GM06990 (cell line): ENCODE measurements around the gene SRSF5.

Source experiments
- DNase-seq: peaks from one replicate; pipeline ENCODE4 v3.0.0-alpha.2; 2011; ENCODE audit not compliant: insufficient read length; ENCODE audit errors: extremely low read depth
- H3K27me3 ChIP-seq: replicated peaks from 2 replicates; pipeline ENCODE4 v1.6.0; 2011; ENCODE audit warnings: low read length; ENCODE audit not compliant: control insufficient read depth, insufficient read depth
- H3K36me3 ChIP-seq: 2 replicates; pipeline ENCODE4 v1.5.1; 2011; ENCODE audit warnings: low read length; ENCODE audit not compliant: control insufficient read depth, insufficient read depth
- H3K4me3 ChIP-seq: replicated peaks from 2 replicates; pipeline ENCODE4 v1.5.1; 2011; ENCODE audit warnings: low read depth, mild to moderate bottlenecking, control low read depth, low read length
- TF ChIP-seq, protein P1 (sequence below): IDR thresholded peaks from 2 replicates; pipeline ENCODE4 v1.5.1; 2011; ENCODE audit warnings: low read length, control low read depth, mild to moderate bottlenecking, inconsistent platforms; ENCODE audit not compliant: insufficient read depth, poor library complexity, severe bottlenecking

SRSF5 gene

DNA sequence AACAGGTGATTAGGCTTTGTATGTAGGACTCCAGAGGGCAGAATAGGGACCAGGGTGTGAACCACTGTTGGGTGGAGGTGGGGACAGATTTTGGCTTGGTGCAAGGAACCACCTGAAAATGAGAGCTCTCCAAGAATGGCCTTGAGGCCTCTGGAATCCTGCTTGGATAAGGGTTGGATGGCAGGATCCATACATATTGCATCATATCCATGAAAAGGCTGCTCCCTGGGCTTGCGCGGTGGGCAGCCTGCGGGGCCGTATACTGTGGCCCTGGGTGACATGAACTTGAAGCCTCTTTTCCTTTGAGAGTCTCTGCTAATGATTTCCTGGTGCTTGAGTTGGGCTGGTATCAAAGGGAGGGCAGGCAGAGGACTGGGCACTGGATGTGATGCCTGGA, 31.4 kb downstream of the SRSF5 start:
- DNase-seq = no peak
- TF ChIP-seq, protein P1, sequence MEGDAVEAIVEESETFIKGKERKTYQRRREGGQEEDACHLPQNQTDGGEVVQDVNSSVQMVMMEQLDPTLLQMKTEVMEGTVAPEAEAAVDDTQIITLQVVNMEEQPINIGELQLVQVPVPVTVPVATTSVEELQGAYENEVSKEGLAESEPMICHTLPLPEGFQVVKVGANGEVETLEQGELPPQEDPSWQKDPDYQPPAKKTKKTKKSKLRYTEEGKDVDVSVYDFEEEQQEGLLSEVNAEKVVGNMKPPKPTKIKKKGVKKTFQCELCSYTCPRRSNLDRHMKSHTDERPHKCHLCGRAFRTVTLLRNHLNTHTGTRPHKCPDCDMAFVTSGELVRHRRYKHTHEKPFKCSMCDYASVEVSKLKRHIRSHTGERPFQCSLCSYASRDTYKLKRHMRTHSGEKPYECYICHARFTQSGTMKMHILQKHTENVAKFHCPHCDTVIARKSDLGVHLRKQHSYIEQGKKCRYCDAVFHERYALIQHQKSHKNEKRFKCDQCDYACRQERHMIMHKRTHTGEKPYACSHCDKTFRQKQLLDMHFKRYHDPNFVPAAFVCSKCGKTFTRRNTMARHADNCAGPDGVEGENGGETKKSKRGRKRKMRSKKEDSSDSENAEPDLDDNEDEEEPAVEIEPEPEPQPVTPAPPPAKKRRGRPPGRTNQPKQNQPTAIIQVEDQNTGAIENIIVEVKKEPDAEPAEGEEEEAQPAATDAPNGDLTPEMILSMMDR = no peak
- Histone ChIP-seq H3K4me3 (no peak overlapping the region), H3K27me3 (no peaks in the 10 kb centered on the region), H3K36me3 (no peaks in the 10 kb centered on the region; the same call in 1 of the 2 replicates)

DNA sequence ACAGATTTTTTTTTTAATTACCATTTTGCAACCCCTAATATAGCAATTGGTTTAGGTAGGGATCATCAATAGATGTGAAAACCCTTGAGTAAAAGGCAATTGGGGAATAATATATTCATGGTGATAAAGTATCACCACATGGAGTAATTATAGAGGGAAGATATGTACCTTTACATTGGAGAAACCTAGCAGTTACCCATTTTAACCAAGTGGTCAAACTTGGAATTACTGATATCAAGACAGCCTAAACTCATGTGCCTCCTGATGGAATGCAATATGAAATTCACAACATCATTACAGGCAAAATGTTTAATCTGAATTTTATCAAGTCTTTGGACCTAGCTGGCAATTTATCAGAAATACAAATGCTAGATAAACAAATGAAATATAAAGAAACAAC, 36.8 kb downstream of the SRSF5 start:
- no peaks in the 10 kb centered on the region for H3K36me3 ChIP-seq
- no peaks in the 10 kb centered on the region for H3K27me3 ChIP-seq
- DNase-seq = no peak
- TF ChIP-seq, protein P1 = no peak
- no peak overlapping the region for H3K4me3 ChIP-seq

DNA sequence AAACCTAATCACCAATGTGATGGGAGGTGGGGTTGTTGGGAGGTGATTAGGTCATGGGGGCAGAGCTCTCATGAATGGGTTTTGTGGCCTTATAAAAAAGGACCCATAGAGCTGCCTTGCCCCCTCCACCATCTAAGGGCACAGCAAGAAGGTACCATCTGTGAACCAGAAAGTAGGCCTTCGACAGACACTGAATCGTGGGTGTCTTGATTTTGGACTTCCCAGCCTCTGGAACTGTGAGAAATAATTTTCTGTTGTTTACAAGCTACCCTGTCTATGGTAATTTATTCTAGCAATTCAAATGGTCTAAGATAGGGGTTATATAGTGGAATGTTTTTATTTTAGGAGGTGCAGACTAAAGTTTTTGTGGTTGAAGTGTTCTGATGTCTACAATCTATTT, 38.0 kb downstream of the SRSF5 start:
- TF ChIP-seq, protein P1 = no peak
- Histone ChIP-seq H3K4me3 (no peak overlapping the region), H3K36me3 (no peaks in the 10 kb centered on the region), H3K27me3 (no peaks in the 10 kb centered on the region)
- no peak for DNase-seq

DNA sequence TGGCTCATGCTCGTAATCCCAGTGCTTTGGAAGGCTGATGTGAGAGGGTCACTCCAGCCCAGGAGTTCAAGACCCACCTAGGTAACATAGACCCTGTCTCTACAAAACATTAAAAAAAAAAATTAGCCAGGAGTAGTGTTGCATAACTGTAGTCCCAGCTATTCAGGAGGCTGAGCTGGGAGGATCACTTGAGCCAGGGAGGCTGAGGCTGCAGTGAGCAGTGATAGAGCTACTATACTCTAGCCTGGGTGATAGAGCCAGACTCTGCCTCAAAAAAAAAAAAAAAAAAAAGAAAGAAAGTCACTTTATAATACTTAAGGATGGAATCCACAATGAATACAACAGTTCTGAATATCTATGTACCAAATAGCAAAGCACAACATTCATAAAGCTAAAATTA, 40.2 kb downstream of the SRSF5 start:
- DNase-seq = no peak
- TF ChIP-seq, protein P1 = no peak
- Histone ChIP-seq H3K36me3 (no peaks in the 10 kb centered on the region), H3K27me3 (no peaks in the 10 kb centered on the region), H3K4me3 (no peak overlapping the region)

DNA sequence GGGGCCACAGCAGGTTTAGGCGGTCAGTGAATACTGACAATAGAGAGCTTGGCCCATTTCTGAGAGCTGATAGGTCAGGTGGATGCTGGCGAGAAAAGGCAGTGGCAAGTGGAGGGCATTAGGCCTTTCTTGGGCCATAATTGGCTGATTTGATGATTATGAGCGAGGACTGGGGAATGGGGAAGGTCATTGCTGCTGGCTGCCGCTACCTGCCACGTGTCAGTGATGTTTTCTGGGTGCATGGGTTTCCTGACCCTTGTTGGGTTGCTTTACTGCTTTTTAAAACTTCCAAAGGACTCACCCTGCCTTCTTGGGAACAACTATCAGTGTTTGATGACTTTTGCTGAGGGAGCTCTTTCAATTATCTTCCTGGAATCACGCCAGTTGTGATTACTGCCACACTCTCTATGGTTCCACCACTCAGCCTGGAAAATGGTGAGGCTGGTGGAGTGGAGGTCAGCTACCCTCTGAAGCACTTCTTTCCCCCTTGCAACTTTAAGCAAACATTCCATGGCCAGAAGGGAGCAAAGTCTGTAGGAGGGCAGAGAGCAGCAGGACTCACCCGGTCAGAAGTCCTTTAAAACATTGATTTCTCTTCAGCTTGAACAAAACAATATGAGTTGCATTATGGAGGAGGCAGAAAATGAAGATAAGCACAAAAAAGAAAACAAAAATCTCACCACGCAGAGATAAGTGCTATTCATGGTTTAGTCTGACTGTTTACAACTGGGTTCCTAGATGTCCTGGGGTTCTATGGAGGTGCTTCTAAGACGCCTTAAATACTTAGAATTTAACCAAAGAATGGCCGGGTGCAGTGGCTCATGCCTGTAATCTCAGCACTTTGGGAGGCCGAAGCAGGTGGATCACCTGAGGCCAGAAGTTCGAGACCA, 42.2 kb downstream of the SRSF5 start:
- TF ChIP-seq, protein P1 = no peak
- no peak for DNase-seq
- Histone ChIP-seq H3K27me3 (no peaks in the 10 kb centered on the region), H3K4me3 (no peak overlapping the region), H3K36me3 (no peaks in the 10 kb centered on the region)
